ENCODE results near the gene STMN1.

Gene STMN1

DNA sequence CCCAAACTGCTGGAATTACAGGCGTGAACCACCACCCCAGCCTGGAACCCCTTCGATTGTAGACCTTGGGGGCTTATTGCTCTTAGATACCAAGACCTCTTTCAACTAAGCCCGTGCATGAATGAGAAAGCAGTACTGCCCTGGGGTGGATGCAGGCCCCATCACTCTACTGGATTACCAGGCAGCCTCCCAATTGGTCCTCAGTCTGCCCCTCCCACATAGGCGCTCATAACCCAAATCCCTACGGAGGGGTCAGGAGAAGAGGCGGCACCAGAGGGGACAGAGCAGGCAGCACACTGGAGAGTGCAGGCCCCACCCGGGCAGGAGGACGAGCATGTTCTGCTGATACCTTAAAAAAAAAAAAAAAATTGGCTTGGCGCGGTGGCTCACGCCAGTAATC lies 12.4 kb upstream of the STMN1 start:
- DNase-seq, result no peak

DNA sequence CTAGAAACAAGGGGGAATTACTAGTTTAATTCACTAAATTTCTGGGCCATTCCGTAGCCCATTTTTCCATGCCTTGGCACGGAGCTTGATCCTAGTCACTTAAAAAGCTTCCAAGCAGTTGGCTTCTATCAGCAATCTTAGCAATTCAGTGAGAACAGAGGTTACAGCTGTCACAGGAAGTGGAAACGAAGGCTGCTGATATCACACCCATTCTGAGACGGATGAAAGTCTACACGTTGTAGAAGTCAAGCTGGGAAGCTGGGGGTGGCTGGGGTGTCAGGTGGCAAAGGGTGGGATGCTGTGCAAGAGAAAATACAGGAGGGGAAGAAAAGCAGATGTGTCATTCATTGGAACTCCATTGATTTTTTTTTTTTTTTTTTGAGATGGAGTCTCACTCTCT lies 11.8 kb upstream of the STMN1 start:
- no peak for DNase-seq

DNA sequence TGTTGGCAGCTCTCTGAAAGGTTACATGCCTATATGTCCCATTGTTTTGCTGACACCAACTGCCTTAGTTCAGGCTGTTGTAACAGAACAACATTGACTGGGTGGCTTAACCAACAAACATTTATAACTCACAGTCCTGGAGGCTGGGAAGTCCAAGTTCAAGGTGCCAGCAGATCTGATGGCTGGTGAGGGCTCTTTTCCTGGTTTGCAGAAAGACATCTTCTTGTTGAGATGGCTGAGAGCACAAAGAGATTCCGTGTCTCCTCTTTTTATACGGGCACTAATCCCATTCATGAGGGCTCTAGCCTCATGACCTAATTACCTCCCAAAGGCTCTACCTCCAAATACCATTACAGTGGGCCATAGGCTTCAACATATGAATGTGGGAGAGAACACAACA lies 10.2 kb upstream of the STMN1 start:
- DNase-seq, result no peak

DNA sequence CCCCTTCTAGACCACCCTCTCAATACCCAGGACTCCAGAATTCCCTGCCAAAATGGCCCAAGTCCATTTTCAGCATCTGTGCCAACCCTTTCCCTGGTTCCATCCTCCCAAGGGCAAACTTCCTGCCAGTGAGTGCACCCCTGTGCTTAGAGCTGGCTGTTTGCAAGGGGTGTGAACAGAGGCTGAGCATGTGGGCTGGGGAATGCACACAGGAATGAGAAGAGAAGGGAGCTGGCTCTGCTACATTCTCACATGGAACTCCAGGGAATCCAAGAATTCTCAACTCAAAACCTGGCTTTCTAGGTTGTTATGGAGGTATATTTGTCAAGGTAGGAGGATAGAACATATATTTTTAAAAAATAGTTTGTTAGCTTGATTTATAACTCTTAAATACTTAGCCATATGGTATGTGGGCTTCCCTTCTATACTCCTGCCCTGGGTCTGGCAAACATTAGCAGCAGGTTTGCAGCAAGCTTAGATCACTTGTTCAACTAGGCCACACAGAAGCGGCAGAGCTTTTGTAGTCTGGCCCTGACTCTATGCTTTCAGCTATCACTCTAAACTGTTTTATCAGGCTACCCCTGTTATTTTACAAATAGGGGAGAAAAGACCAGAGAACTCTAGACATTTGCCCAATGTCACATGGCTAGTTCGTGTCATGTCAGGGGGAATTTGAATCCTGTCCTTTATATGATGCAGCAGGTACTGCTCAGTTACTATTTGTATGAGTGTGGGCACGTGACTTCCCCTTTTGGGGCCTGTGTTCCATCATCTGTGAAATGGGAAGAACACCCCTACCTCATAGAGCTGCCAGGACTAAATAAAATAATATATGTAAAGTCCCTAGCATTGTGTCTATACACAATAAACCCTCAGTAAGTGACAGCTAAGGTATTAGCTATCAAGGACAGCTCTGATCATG lies 8.1 kb upstream of the STMN1 start:
- DNase-seq, result no peak

DNA sequence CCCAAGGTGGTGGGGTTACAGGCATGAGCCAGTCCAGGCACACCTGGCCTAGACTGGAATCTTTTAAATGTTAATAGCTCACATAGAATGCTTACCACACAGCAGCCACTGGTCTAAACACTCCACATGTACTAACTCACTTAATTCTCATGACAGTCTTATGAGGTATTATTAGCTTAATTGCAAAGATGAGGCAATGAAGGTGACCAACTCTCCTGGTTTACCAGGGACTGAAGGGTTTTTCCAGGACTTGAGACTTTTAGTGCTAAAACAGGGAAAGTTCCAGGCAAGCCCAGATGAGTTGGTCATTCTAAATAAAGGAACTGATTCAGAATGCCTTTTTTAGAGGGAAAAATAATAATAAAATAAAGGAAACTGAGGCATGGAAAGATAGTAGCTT lies 7.0 kb upstream of the STMN1 start:
- DNase-seq, result no peak

DNA sequence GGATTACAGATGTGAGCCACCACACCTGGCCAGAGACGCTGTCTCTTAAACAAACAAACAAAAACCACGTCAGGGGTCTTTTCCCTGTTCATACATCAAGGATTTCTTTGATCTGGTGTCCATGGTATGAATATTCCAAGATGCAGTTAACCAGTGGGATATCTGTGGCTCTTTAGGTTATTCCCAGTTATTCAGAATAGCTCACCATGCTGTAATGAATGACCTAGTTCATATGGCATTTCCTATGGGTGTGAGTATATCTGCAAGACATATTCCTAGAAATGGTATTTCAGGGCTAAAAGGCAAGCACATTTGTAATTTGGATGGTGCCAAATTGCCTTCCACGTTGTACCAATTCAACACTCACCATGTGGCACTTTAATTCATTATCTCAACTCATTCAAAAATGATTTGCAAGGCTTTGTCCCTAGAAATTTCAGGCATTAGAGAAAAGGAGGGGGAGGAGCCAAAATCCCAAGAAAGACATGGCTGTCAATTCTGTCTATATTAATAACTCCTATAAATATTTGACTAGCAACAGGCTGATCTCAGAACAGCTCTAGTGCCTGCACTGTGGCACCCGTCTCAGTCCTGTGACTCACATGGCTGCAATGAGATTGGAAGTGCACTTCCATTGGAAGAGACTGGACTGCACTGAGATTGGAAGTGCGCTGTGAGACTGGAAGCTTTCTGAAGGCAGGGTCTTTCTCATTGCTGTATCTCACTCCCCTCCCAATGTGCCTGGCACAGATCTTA lies 6.0 kb upstream of the STMN1 start:
- no peak for DNase-seq

DNA sequence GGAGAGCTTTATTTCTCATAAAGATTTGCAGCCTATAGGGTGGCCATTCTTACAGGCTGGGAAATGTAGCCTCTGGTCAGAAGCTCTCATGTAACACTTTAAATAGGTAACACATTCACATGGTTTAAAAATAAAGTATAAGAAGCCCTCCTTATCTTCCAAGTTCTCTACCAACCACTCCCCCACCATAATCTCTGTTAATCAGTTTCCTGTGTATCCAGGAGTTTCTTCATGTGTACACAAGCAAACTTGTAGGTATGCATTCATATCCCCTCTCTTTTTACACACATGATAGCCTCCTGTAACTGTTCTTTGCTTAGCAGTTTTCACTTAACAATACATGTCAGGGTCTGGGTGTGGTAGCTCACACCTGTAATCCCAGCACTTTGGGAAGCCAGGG lies 4.9 kb upstream of the STMN1 start:
- DNase-seq, result no peak

DNA sequence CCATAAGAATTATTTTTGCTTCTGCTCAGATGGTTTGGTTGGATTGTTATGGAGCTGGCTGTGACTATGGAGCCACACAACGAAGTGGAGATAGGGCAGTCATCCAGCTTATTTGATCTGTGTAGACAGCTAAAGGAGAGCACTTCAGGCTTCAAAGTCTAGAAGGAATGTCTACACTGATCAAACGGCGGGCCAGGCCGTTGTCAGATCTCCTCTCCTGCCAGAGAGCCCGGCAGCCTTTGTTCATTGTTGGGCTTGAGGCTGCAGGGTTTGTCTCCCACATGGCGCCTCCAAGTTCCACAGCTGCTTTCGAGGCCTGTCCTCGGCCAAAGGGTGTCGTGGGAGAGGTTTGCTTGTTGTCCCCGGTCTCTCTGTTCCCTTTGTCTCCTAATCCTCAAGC lies 2.8 kb upstream of the STMN1 start:
- DNase-seq, result no peak

DNA sequence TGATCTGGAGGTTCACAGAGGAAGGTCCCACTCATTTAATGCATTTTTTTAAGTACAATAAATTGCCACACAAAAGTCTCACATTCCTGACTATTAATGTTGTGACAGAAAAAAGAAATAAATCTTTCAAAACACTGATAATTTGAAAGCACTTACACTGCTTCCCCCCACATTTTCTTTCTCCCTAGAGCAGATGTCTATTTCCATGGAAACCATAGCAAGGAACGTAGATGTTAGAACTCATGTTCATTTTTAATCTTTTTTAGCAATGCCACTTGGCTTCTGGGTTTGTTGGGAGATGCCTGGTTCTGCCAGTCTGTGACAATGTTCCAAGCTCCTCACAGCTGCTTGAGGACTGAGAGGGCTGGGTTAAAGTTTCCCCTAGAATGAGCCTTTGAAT lies 1.9 kb upstream of the STMN1 start:
- DNase-seq, result no peak

DNA sequence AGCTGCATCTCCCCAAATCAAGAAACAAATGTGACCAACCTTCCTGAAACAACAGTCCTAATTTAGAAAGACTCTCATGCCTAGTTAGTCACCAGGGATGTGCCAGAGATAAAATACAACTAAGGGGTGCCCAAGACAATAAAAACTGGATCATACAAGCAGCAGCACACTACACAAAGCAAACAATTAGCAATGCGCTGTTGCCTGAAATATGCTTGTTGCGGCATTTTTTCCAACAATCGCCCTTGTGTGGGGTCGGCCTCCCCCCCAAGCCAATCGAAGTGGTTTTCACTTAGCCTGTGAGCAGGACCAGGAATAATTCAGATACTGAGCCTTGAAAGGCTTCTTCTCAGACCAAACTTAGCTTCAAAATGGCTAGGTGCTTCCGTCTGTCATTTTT lies 1.4 kb upstream of the STMN1 start:
- no peak for DNase-seq

DNA sequence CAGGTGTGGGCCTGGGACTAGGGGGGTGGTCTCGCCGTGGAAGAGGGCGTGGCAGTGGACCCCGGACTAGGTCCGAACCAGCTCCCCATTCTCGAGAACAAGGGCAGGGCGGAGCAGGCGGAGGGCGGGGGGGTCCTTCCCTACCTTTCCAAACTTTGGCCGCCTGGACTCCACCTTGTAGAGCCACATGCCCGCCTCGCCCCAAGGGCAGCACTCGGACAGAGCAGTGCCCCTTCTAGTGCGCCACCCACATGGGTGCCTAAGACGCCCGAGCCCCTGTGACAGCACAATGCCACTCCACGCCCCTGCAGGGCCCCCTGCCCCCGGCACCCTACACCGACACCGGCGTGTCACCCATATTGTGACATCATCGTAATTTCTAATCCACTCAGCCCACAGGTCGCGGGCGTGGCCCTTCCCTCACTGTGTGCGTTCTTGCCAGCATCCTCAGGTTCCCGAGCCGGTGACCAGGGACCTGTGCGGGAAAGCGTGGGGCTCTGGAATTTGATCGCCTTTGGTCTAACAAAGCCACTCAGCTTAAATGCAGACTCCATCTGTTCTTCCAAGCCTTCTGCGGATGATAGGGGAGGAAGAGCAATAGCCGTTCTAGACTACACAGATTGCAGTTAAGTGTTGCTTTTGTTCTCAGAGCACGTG lies 553 bp upstream of the STMN1 start:
- peak; percentile 21 for DNase-seq

DNA sequence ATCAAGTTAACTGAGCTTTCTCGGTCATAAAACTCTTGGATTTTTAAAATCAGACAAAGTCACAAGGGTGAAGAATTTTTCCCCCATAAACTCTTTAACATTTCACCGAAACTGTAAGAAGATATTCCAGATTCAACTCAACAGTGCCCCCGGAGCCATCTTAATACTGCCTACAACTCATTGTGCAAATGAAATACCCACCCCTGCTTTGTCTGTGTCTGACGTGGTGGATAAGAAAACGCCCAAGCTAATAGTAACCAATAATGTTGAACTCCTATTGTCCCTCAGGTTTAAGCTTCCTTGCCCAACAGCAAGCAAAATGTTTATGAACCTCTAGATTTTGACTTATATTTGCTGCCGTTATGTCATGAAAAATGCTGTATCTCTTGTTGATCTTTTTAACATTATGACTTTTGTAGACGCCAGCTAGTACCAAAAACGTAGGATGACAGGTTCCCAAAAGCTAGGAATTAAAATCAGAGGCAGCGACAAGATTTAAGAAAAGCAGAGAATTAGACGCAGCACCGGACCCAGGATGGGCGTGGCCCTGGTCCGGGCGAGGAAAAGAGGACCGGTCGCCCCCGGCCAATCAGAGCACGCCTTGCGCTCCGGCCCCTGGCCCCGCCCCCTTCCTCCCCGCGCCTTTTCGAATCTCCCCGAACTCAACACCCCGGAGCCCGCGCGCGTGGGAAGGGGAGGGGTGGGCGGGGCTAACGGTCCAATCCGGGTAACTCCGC lies 1.1 kb downstream of the STMN1 start:
- peak; percentile 88 for DNase-seq

DNA sequence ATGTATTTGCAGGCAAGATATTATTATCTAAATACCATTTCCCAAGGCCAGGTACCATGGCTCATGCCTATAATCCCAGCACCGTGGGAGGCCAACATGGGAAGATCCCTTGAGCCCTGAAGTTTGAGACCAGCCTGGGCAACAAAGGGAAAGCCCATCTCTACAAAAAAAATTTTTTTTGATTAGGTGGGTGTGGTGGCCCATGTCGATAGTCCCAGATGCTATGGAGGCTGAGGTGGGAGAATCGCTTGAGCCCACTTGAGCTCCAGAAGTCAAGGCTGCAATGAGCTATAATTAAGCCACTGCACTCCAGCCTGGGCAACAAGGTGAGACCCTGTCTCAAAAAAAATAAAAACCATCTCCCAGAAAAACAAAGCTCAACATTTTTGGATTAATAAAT lies 2.2 kb downstream of the STMN1 start:
- DNase-seq, result no peak

DNA sequence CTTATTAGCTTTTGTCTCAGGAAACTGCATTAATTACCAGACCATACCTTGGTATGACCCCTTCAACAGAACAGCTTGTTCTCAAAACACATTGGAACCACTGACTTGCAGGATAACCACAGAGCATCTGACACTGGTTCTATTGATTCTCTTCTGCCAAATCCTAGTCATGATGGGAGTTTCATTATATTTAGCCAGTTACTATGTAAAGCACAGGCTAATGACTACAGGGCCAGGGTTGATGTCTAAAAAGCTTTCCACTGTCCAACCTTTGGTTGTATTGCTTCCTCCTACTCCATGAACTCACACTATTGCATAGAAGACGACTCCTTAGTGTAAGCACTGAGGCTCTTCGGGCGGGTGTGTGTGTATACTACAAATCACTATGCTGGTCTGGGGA lies 3.8 kb downstream of the STMN1 start:
- DNase-seq, result no peak

DNA sequence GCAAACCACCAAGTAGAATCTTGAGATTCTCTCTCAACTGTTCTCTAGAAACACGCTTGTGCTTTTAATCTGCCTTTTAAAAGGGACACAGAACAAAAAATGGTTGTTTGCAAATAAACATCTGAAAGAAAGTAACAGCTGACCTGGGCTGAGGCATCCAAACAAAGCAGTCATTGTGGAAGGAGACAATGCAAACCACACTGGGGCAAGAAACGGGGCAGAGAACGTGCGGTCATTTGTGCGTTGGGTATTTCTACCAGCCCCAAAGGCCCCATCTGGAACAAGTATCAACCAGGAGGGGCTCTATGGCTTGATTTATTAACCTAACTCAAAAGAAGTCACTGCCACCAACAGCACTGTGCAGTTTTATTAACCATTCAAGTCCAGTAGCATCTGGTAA lies 6.0 kb downstream of the STMN1 start:
- no peak for DNase-seq

DNA sequence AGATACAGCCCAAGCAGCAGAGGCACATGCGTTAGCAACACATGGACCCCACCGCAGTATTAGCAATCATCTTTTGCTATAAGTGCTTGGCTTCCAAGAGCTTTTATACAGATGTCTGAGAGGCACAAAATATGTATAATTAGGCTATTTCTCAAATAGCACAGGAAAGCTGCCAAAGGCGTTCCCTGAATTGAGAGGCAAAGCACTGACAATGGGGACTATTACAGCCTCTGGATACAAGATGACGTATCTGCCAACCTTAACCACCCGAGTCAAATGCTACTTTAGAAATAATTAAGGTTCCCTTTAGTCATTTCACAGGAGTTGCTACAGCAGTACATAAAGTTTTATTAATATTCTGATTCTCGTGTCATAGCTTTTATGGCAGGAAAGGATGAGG lies 6.4 kb downstream of the STMN1 start:
- no peak for DNase-seq

DNA sequence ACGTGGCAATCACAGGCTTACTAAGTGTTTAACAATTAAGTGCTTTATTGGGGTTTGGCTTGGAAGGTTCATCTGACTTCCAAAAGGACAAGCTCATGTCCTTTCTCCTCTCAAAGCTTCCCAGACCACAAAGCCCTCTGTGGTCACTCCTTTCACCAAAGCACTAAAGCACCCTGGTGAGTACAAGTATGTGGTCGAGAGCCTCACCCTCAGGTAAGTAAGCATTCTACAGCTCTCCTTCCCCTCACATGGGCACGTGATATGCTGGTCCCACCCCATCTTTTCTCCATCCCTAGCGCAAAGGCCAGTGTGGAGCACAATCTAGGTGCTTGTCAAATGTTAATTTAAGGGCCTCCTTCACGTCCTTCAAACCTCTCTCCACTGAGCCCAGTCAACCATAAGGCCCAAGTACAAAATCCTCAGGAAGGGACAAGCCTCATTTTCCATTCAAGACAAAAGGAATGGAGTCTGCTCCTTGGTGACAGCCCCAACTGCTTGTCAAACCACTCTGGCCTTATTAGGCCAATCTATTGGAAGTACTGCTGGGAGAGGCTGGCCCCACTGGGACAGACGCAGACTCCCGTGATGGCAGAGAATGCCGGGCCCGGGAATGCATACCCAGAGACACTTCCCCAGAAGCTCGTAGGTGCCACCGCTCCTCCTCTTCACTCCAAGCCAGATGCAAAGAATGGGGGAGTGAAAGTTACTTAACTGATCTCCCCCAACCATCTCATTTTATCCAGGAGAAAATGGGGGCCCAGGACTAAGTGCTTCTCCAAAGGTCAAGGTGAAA lies 7.8 kb downstream of the STMN1 start:
- DNase-seq, result no peak

DNA sequence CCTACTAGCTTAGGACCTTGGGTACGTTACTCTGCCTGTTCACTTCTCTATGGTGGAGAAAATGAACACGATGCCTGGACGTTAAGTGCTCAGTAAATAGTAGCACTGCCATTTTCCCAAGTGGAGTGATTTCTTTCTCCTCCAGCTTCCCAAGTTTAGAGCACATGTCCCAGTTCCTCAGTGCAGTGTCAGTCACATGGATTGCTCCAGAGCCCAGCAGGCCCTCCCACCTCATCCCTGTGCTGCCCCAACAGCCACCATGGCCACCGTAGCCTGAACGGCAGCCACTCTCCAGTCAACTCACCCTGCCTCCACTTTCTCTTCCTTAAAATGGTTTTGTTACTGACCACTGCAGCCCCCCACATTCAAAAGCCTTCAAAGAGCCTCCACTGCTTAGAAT lies 8.5 kb downstream of the STMN1 start:
- DNase-seq, result no peak

DNA sequence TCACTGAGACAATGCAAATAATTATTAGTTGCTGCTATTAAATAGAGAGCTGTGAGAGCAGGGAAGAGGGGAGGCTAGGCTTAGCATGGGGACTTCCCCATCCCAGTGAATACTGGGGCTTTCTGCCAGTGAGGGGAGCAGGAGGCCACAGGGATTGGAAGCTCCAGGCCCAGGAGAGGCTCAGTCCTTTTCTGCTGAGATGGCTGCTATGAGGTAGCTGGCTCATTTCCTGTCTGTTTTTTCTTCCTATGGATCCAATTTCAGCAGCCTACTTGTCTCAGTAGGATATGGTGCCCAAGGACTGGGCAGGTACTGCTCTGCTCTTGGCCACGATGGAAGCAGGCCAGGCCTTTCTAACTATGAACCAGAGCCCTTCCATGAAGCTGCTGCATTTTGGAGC lies 10.0 kb downstream of the STMN1 start:
- DNase-seq, result no peak

DNA sequence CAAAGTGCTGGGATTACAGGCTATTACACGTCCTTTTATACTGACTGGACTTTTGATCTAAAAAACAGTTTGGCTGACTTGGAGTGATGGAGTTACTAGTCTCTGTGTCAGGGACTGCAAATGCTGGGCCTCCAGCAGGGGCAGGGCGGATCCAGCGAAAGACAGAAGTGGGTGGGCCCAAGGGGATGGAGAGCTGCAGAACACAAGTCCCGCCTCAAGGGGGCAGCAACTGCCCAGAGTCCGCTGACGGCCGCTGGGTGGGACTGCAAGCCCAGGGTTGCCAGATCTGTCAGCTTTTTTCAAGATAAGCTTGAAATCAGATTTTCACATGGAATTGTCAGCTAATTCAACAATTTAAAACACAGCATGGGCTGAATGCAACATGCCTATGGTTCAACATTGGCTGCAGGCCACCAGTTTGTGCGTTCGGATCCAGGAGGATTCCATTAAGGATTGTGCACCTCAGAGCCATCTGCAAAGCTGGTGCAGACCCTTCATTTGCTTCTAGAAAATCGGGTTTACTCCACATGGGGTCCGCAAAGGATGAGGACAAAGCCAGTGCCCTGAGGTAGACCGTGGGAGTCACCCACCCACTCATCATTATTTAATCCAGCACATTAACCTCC lies 10.7 kb downstream of the STMN1 start:
- peak; percentile 83 for DNase-seq

DNA sequence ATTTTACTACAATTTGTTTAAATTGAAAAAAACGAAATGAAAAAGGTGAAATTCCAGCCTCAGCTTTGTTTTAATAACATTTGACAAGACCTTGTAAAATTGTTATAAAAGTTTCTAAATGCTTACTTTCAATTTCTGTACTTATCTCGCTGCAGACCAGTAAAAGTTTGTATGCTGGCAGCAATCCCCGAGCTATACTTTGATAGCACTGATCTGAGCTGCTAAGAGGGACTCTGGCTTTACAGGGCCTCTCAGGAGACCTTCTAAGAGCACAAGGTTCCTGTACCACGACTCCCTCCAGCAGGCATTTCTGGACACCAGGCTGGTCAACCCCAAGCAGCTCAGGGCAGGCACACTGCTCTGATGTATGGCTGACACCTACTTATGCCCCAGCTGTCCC lies 13.1 kb downstream of the STMN1 start:
- no peak for DNase-seq

DNA sequence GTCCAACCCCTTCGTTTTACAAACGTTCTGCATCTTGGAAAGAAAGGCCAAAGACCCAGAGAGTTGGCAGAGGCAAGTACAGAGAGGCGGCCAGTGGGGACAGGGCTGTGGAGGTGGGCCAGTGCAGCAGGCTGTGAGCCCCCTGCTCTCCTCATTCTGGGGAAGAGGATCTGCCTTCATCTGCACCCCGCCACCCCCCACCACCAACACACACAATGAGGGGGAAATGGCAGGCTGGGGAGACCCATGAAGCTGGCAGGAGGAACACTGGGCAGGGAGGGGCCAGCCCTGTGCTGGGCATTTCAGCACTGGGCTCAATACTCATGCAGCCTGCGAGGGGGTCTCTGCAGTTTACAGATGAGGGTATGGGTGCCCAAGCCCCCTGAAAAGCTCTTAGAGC lies 14.6 kb downstream of the STMN1 start:
- DNase-seq, result no peak

All from T-helper 9 cell (primary cell).